Rectal smooth muscle tissue (tissue), 1 donor: ENCODE data around the gene FAM81A.

ENCODE experiments used
- H3K27ac ChIP-seq: one replicate; pipeline ENCODE4 v1.7.0; 2013; ENCODE audit warnings: low read depth, low read length, inconsistent platforms
- H3K27me3 ChIP-seq: one replicate; pipeline ENCODE4 v1.7.0; 2013; ENCODE audit warnings: low read length; ENCODE audit not compliant: control insufficient read depth, insufficient read depth
- H3K36me3 ChIP-seq: one replicate; pipeline ENCODE4 v1.7.0; 2013; ENCODE audit warnings: low read length; ENCODE audit not compliant: control insufficient read depth, insufficient read depth
- H3K4me1 ChIP-seq: one replicate; pipeline ENCODE4 v1.7.0; 2013; ENCODE audit warnings: low read length; ENCODE audit not compliant: control insufficient read depth, insufficient read depth
- H3K4me3 ChIP-seq: one replicate; pipeline ENCODE4 v1.7.0; 2013; ENCODE audit warnings: low read length
- H3K9ac ChIP-seq: one replicate; pipeline ENCODE4 v1.7.0; 2013; ENCODE audit warnings: low read length

FAM81A gene

DNA sequence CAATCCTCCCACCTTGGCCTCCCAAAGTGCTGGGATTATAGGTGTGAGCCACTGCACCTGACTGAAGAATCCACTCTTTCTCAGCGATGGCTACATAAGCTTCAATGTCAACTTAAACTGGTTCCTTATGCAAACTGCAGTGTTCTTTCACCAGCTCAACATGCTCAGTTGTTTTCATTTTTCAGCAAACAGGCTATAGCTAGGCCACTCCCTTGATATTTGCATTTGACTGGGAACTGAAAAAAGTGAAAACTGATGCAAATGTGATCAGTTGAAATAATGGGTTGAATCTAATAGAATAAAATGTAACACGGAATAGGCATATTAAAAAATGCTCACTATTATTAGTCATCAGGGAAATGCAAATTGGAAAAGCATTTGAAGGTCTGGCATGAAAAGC is 99.4 kb downstream of the FAM81A start:
- no peaks in the 10 kb centered on the region for H3K36me3 ChIP-seq
- no peak overlapping the region for H3K27ac ChIP-seq

DNA sequence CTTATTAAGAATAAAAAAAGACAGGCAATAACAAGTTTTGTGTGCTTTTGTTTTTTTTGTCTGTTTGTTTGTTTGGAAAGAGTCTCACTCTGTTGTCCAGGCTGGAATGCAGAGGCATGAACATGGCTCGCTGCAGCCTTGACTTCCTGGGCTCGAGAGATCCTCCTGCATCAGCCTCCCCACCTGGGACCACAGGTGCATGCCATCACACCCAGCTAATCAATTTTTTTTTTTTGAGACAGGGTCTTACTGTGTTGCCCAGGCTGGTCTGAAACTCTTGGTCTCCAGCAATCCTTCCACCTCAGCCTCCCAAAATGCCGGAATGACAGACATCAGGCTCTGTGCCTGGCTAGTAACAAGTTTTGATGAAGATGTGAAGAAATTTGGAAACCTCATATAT is 100.5 kb downstream of the FAM81A start:
- no peaks in the 10 kb centered on the region for H3K36me3 ChIP-seq
- H3K4me1 ChIP-seq: no peaks in the 10 kb centered on the region
- no peak overlapping the region for H3K27ac ChIP-seq
- H3K27me3 ChIP-seq: no peaks in the 10 kb centered on the region
- no peak overlapping the region for H3K4me3 ChIP-seq
- H3K9ac ChIP-seq: no peak overlapping the region

More for the DNA sequence above, 99.4 kb downstream of the FAM81A start:
- H3K9ac ChIP-seq: no peak overlapping the region
- H3K27me3 ChIP-seq: no peaks in the 10 kb centered on the region
- H3K4me3 ChIP-seq: no peak overlapping the region
- H3K4me1 ChIP-seq: no peaks in the 10 kb centered on the region

DNA sequence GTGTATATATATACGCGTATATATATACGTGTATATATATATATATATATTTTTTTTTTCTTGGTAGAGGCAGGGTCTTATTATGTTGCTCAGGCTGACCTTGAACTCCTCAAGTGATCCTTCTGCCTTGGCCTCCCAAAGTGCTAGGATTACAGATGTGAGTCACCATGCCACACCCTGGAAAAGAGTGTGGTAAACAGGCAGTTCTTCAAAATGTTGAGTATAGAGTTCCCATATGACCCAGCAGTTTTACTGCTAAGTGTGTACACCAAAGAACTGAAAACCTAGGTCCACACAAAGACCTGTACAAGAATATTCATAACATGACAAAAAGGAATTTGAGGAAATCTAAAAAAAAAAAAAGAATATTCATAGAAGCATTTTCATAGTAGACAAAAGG is 101.8 kb downstream of the FAM81A start:
- no peaks in the 10 kb centered on the region for H3K4me1 ChIP-seq
- H3K27me3 ChIP-seq: no peaks in the 10 kb centered on the region
- H3K36me3 ChIP-seq: no peaks in the 10 kb centered on the region
- H3K9ac ChIP-seq: no peak overlapping the region
- H3K4me3 ChIP-seq: no peak overlapping the region
- H3K27ac ChIP-seq: no peak overlapping the region

DNA sequence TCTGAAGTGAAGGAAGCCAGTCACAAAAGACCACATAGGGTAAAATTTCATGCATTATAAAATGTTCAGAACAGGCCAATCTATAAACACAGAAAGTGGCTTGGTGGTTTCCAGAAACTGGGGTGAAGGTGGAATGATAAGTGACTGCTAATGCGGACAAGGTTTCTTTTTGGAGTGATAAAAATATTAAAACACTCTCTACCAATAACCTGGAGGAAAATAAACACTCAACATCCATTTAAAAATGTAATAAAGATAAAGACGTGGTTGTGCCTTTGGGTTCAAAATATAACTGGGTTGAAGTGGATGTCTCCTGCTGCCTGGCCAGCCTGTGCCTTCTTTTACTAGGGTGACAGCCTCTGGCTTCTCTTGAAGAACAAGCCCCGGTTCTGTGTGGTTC is 102.7 kb downstream of the FAM81A start:
- H3K9ac ChIP-seq: no peak overlapping the region
- no peaks in the 10 kb centered on the region for H3K36me3 ChIP-seq
- H3K27ac ChIP-seq: no peak overlapping the region
- no peak overlapping the region for H3K4me3 ChIP-seq
- H3K4me1 ChIP-seq: no peaks in the 10 kb centered on the region
- H3K27me3 ChIP-seq: no peaks in the 10 kb centered on the region

DNA sequence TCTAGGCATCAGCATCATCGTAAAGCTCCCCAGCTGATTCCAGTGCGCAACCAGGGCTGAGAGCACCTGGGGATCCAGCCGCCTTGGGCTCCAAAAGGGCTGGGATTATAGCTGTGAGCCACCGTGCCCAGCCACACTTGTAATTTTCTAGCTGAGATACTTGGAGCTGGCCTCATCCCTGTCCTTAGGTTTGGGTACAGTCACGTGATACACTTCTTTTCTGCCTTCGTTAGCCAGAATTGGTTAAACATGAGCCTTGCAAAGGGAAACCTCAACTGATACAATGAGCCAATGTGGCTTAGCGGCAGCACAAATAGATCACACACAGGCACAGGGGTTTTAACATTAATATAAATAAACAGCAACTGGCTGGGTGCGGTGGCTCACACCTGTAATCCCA is 103.8 kb downstream of the FAM81A start:
- H3K27ac ChIP-seq: no peak overlapping the region
- H3K27me3 ChIP-seq: no peaks in the 10 kb centered on the region
- H3K4me3 ChIP-seq: no peak overlapping the region
- H3K9ac ChIP-seq: no peak overlapping the region
- H3K36me3 ChIP-seq: no peaks in the 10 kb centered on the region
- H3K4me1 ChIP-seq: no peaks in the 10 kb centered on the region

DNA sequence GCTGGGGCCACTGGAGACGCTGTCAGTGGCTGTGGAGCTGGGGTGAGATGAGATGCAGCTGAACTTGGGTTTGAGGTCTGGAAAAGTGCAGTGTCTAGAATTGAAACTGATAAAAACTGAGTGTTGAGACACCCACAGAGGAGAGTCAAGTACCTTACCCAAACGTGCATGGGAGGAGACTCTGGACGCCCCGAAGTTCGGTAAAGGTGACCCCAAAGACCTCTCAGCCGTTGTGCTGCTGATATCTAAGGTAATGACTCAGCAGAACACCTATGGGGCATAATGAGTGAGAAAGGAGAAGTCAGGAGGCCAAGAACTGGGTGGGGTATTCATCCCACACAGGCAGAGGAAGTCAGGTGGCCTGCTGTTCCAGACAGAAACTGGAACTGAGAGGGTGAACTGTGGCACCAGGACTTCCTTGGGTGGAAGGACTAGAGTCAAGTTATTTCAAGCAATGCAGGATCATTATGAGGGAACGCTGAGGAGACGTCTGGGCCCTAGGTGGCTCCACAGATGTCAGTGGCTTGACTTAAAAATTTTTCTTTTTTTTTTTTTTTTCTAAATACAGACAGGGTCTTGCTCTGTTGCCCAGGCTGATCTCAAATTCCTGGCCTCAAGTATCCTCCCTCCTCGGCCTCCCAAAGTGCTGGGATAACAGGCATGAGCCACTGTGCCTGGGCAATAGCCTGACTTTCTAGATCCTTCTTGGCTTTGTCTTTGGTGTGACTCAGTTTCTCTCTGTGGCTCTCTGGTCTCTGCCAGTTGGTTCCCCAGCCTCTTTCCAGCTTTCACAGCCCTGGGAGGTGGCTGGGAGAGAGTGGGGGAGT is 105.9 kb downstream of the FAM81A start:
- Histone ChIP-seq H3K27ac (no peak overlapping the region), H3K4me1 (no peaks in the 10 kb centered on the region), H3K4me3 (no peak overlapping the region)

DNA sequence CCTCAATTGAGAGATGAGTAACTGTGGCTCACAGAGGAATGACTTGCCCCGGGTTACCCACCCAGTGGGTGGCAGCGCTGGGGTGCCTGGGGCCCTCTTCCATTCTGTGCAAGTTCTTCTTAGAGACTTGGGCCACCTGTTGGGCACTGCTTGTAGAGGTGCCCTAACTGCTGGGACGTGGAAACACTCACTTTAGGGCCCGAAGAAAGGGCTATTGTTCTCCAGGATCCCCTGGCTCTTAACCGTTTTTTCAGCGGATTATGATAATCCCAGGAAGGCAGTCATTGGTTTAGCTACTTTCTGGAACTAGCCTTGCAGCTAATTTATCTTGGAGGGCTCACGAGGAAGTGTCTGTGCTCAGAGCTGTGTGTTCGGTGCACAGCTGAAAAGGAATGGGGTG is 107.6 kb downstream of the FAM81A start:
- Histone ChIP-seq H3K36me3 (no peaks in the 10 kb centered on the region), H3K4me3 (no peak overlapping the region), H3K4me1 (no peaks in the 10 kb centered on the region), H3K27me3 (no peaks in the 10 kb centered on the region), H3K9ac (no peak overlapping the region), H3K27ac (no peak overlapping the region)

More for the DNA sequence above, 105.9 kb downstream of the FAM81A start:
- H3K9ac ChIP-seq: no peak overlapping the region
- H3K36me3 ChIP-seq: no peaks in the 10 kb centered on the region
- no peaks in the 10 kb centered on the region for H3K27me3 ChIP-seq

DNA sequence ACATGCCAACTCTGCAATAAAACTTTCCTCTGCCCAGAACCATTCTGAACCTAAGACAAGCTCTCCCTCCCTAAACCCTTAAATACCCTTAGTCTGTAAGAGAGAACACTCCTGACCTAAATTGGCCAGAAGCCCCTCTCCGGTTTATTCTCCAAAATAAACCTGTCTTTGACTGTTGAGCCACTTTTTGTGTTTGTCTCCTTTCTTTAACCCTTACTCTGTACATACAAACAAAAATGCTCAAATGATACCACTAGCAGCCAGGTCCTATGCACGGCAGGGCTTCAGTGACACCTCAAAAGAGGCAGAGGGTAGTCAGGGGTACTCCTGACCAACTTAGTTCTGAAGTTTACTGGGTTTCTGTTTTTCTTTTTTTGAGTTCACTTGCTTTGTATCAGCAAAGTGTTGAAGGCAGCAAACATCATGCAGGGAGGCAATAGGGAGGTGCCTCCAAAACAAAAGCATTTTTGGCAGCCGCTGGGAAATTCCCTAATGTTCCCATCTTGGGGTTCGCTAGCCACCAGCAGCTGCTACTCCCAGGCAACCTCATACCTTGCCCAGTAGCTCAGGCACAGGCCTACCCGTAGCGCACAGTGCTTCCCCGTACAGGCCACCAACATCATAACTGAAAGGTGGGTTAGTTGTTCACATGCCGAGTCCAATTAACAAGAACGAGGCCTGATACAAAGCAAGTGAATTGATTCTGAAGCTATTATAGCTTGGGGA is 110.7 kb downstream of the FAM81A start:
- H3K27me3 ChIP-seq: no peaks in the 10 kb centered on the region
- H3K36me3 ChIP-seq: no peaks in the 10 kb centered on the region
- H3K4me3 ChIP-seq: no peak overlapping the region
- no peak overlapping the region for H3K9ac ChIP-seq
- H3K4me1 ChIP-seq: no peaks in the 10 kb centered on the region
- no peak overlapping the region for H3K27ac ChIP-seq

DNA sequence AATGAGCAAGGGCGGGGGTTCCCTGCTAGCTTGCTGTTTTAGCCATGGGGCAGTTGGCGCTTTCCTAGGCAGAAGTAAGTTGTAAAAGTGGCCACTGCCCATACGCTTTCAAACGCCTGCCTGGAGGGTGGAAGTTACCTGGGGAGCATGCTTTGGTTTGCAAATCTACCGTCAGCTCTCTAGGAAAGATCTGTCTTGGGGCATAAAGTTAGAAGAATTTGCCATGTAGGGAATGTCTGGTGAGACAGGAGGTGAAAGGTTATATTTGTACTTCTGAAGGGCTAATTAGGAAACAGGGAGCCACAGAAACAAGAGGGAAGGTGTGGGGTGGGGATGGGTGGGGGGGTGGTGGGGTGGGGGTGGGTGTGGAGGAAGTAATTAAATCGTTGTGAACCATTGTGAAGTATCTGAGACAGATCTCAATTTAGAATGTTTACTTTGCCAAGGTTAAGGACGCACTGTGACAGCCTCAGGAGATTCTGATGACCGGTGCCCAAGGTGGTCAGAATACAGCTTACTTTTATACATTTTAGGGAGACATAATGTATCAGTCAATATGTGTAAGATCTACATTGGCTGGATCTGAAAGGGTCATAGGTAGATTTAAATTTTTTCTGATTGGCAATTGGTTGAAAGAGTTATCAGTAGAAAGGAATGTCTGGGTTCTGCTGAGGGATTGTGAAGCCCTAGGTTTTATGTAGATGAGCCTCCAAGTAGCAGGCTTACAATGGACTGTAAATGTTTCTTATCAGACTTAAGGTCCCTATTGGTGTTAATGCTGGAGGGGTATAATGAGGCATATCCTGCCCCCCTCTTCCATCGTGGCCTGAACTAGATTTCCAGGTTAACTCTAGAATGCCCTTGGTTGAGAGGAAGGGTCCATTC is 111.6 kb downstream of the FAM81A start:
- H3K4me3 ChIP-seq: no peak overlapping the region
- H3K27ac ChIP-seq: no peak overlapping the region
- H3K9ac ChIP-seq: no peak overlapping the region
- H3K36me3 ChIP-seq: no peaks in the 10 kb centered on the region
- H3K4me1 ChIP-seq: no peaks in the 10 kb centered on the region
- H3K27me3 ChIP-seq: no peaks in the 10 kb centered on the region

DNA sequence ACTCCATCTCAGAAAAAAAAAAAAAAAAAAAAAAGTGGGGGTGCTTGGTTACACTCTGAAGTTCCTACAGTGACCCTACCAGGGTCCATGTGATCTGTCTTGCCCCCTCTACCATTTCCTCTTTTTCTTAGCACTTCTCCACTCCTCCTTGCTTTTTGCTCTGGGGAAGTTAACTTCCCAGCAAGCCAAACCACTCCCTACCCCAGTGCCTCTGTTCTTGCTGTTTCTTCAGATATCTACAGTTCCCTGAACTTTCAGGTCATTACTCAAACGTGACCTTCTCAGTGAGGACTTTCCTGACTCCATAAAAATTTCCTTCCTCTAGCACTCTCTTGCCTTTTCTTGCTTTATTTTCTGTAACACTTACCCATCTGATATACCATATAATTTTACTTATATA is 112.5 kb downstream of the FAM81A start:
- Histone ChIP-seq H3K9ac (no peak overlapping the region), H3K4me3 (no peak overlapping the region), H3K4me1 (no peaks in the 10 kb centered on the region), H3K36me3 (no peaks in the 10 kb centered on the region), H3K27me3 (no peaks in the 10 kb centered on the region), H3K27ac (no peak overlapping the region)

DNA sequence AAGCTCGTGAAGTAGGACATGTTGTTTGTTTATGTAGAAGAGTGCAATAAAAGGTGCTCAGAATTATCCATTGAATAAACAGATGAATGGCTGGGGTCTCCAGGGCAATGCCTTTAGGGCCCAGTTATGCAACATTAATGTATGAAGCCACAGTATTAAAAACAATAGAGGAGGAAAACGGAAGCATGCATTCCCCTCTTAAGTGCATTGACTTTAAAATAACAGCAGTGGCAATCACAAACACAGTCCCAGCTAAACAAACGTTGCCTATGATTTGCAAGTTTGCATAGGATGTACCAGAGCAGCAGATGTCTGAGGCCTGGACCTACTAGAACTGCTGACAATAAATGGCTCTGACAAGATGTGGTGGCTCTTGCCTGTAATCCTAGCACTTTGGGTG is 113.0 kb downstream of the FAM81A start:
- H3K27ac ChIP-seq: no peak overlapping the region
- H3K4me1 ChIP-seq: no peaks in the 10 kb centered on the region
- H3K9ac ChIP-seq: no peak overlapping the region

More for the DNA sequence above, 113.0 kb downstream of the FAM81A start:
- H3K27me3 ChIP-seq: no peaks in the 10 kb centered on the region
- H3K4me3 ChIP-seq: no peak overlapping the region
- no peaks in the 10 kb centered on the region for H3K36me3 ChIP-seq
